HG03571 (cell line): ENCODE results near the gene NTN3.

Experiments used
- ATAC-seq: cut with Tn5 transposase; IDR thresholded peaks from one replicate; pipeline ENCODE4 v1.9.1; 2021; ENCODE audit not compliant: unreplicated experiment

NTN3 gene

DNA sequence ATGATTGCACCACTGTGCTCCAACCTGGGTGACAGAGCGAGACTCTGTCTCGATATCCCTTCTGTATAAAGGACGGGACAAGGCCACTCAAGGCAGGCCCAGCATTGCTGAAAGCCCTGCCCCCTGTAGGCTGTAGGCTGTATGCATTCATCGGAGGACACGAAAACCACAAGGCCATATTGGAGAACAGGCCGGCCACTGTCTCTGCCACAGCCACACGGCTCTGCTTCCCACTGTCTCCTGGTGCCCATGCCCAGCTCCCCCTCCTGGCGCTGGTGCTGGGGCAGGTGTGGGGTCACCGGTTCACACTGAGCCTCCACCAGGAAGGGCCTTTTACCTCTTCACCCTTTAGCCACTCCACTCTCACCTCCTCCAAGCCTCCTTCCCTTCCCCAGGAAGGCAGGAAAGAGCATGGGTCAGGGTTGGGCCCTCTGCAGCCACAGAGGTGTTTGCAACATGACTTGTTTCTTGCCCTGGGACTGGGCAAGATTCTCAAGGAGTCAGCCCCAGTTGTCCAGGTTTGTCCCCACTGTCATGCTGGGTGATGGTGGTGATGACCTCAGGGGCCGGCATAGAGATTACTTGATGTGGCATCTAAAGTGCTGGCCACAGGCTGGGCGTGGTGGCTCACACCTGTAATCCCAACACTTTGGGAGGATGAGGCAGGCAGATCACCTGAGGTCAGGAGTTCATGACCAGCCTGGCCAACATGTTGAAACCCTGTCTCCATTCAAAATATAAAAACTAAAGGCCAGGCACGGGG, 5.3 kb upstream of the NTN3 start:
- ATAC-seq = no peak

DNA sequence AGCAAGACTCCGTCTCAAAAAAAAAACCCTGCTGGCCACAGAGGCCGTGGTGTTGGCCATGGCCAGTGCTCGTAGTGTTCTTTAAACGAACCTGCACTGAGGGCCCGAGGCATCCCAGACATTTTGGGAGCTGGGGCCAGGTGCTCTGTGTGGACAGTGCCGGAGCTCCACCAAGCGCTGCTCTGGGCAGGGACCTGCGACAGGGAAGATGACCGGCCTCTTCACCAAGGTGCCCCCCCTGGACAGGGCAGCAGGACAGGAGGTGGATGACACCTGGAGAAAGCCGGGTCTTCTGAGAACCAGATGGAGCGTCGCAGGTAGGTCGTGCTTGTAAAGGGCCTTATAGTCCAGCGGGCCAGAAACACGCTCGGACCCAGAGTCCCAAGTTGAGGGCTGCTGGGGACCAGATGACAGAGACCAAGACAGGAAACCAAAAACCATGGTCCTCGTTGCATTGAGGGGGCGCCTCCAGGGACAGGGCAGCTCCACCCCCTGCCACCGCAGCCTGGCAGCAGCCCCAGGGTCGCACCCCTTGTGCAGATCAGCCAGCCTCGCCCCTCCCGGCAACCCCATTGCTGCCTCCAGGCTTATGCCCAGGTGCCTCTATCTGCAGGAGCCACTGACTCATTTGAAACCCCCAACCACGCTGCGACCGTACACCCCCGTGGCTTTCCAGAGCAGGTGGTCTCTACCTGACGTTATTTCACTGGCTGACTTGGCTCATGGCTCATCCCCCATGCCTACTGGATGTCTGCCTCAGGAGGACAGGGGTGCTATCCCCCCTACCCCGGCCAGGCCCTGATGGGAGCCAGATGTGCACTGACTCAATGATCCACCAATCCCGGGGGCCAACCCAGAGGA, 4.2 kb upstream of the NTN3 start:
- no peak for ATAC-seq

DNA sequence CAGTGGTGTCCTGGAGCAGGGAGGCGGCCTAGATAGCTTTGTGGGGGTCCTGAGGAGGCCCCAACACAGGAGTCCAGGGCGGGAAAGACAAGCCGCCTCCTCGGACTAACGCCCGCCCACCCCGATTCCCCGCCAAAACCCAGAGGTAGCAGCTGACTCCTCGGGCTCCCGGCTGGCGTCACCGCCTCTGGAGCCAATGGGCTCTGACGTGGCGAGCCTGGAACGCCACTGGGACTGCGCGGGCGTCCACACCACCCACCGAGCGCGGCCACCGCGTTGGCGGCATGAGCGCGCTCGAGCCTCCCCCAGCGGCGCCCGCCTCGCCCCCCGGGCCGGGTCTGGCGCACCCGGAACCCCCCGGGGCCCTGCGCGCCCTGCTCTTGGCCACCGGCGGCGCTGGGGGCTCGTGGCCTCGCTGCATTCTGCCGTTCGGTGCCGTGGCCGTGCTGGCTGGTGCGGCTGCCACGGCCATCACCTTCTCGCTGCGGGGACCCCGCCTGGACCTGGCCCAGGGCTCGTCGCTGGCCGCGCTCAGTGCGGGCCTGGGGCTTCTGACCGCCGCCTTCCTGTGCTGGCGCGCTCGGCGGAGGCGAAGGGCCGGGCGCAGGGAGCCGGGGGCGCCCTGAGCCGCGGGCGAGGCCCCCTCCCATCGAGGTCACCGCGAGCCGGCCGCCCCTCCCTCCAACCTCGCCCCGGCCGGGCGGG, 3.4 kb upstream of the NTN3 start:
- ATAC-seq = no peak

DNA sequence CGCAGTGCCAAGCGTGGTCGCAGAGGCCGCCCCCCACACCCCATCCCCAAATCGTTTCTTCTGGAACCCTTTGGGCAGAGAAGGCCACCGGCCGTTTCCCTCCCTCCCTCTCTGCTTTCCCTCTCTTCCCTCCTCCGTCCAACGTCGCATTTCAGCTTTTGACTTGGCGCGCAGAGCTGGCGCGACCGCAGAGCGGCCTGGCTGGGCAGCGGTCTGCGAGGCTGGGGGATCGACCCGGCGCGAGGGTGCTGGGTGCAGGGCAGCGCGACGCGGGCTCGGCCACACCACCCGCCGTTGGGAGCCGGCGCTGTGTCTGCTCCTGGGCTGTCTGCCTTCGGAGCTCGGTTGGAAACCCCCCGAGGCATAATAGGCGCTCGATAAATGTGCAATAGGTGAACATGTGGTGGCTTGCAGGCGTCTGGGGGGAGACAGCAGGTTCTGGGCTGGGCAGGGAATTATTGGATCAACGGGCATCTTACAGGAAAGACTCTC, 2.8 kb upstream of the NTN3 start:
- no peak for ATAC-seq

- ATAC-seq = no peak
Observed at GRCh38 chr16:2468725-2469398, 2.2 kb upstream of the NTN3 start.

DNA sequence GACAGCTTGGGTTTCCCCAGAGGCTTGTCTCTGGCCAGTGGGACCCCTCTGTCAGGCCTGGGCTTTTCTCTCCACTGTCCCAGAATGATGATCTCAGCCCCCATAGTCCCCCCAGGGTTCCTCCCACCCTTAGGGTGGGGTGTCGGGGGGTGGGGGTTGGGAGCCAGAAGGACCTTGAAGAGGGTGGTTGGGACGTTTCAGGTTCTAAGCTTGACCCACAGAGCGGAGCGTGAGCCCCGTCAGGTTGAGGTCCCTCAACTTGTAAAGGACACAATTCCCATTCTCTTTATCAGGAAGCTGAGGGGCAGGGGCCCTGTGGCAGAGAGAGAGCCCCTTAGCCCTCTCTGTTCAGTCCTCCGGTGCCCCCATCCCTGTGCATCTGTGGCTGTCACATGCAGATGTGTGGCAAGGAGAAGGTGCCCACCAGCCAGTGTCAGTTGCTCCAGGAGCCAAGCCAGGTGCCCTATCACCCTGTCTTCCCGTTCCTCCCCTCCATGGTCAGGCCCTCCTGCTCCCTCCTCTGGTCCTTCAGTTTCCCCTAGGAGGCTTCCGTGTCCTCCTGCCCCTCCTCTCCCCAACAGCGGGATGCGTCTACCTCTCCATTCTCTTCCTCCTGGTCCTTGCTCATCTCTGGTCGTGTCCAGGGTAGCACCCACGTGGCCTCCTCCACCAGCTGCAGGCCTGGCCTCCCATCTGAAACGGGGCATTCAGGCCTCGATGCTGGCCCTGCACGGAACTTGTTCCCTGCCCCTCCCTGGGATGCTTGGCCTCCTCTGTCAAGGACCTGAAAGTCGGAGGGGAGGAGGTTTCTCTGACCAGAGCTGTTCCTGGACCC, 1.5 kb upstream of the NTN3 start:
- no peak for ATAC-seq

- no peak for ATAC-seq
Observed at GRCh38 chr16:2470234-2470601, 879 bp upstream of the NTN3 start.

GRCh38 chr16:2470603-2471015, 488 bp upstream of the NTN3 start:
- no peak for ATAC-seq

GRCh38 chr16:2471653-2472487, 773 bp downstream of the NTN3 start:
- ATAC-seq = no peak

DNA sequence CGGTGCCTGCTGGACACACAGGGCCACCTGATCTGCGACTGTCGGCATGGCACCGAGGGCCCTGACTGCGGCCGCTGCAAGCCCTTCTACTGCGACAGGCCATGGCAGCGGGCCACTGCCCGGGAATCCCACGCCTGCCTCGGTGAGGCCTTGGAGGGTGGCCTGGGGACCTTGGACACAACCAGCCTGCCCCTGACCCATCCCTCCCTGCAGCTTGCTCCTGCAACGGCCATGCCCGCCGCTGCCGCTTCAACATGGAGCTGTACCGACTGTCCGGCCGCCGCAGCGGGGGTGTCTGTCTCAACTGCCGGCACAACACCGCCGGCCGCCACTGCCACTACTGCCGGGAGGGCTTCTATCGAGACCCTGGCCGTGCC, 1.4 kb downstream of the NTN3 start:
- ATAC-seq = no peak

GRCh38 chr16:2472885-2473445, 1.9 kb downstream of the NTN3 start:
- no peak for ATAC-seq

- no peak for ATAC-seq
Observed at GRCh38 chr16:2473446-2473926, 2.4 kb downstream of the NTN3 start.

- peak; percentile 22 for ATAC-seq
Observed at GRCh38 chr16:2473999-2474876, 3.1 kb downstream of the NTN3 start.

- peak; percentile 57 for ATAC-seq
Observed at GRCh38 chr16:2474877-2475412, 3.8 kb downstream of the NTN3 start, which contains the start of gene TBC1D24. TSS of gene TBC1D24 (plus strand) at chr16:2475127. CDS start at chr16:2496149, 21,022 bp downstream.

GRCh38 chr16:2475413-2476344, 4.6 kb downstream of the NTN3 start:
- no peak for ATAC-seq

- no peak for ATAC-seq
Observed at GRCh38 chr16:2476345-2476720, 5.2 kb downstream of the NTN3 start.
